Fibroblast of skin of left quadriceps (primary cell): ENCODE data around the gene GSTA4.

ENCODE experiments used
- DNase-seq, 2 experiments: peaks; one replicate each; pipeline ENCODE4 v3.0.0-alpha.2; 2013; ENCODE audit warnings: low read depth in 2 of 2

GSTA4 gene

GRCh38 chr6:52995089-52995912, at the start of gene GSTA4:
Gene GSTA4, minus strand, starts transcription at chr6:52995284. Its CDS starts 1,041 bp downstream, at chr6:52994243.
- peak; percentile 93 to 94 for DNase-seq

GRCh38 chr6:53044572-53044971, 49.5 kb upstream of the GSTA4 start:
- no peak for DNase-seq

GRCh38 chr6:53044071-53044470, 49.0 kb upstream of the GSTA4 start:
- DNase-seq = peak in 1 of 2 experiments; percentile 33

GRCh38 chr6:53043581-53043980, 48.5 kb upstream of the GSTA4 start:
- peak; percentile 48 to 56 for DNase-seq

GRCh38 chr6:53042112-53042511, 47.0 kb upstream of the GSTA4 start:
- peak; percentile 93 to 94 for DNase-seq

GRCh38 chr6:53041356-53041755, 46.3 kb upstream of the GSTA4 start:
- DNase-seq = peak; percentile 60 to 62

- no peak for DNase-seq
These were observed 43.5 kb upstream of the GSTA4 start for GRCh38 chr6:53038596-53038995.

- DNase-seq = no peak
These were observed 43.1 kb upstream of the GSTA4 start for GRCh38 chr6:53038141-53038540.

- no peak for DNase-seq
These were observed 40.6 kb upstream of the GSTA4 start for GRCh38 chr6:53035549-53036213.

- no peak for DNase-seq
These were observed 38.7 kb upstream of the GSTA4 start for GRCh38 chr6:53033764-53034163.

- DNase-seq = no peak
These were observed 37.8 kb upstream of the GSTA4 start for GRCh38 chr6:53032849-53033248.

- DNase-seq = no peak
These were observed 36.2 kb upstream of the GSTA4 start for GRCh38 chr6:53031281-53031680.

GRCh38 chr6:53029761-53030160, 34.7 kb upstream of the GSTA4 start:
- no peak for DNase-seq

GRCh38 chr6:53029257-53029656, 34.2 kb upstream of the GSTA4 start:
- DNase-seq = no peak

GRCh38 chr6:53028467-53028866, 33.4 kb upstream of the GSTA4 start:
- DNase-seq = no peak

GRCh38 chr6:53027131-53027718, 32.1 kb upstream of the GSTA4 start:
- DNase-seq = no peak

GRCh38 chr6:53026526-53026925, 31.4 kb upstream of the GSTA4 start:
- no peak for DNase-seq

GRCh38 chr6:53023323-53023722, 28.2 kb upstream of the GSTA4 start:
- DNase-seq = no peak

GRCh38 chr6:53020005-53020744, 25.1 kb upstream of the GSTA4 start:
- no peak for DNase-seq

- no peak for DNase-seq
These were observed 23.4 kb upstream of the GSTA4 start for GRCh38 chr6:53018446-53018845.

GRCh38 chr6:53015486-53015885, 20.4 kb upstream of the GSTA4 start:
- no peak for DNase-seq

- DNase-seq = no peak
These were observed 19.7 kb upstream of the GSTA4 start for GRCh38 chr6:53014744-53015143.
